H1 (cell line): ENCODE results near the gene SYNDIG1. TPM values are rescaled to one million over a fixed set of nuclear protein-coding genes. Genes with fewer than 3 reads are reported as not detected.

Source experiments
- ATF3 ChIP-seq: IDR thresholded peaks from 2 replicates; pipeline ENCODE4 v1.6.1; 2011; ENCODE audit warnings: low read depth, mild to moderate bottlenecking, low read length; ENCODE audit not compliant: insufficient read depth
- BCL11A ChIP-seq, 2 experiments: IDR thresholded peaks; one replicate each; pipeline ENCODE4 v1.6.1; 2011; ENCODE audit warnings: low read depth in 2 of 2, low read length in 2 of 2, mild to moderate bottlenecking in 2 of 2
- KDM4A ChIP-seq: IDR thresholded peaks from one replicate; pipeline ENCODE4 v1.7.1; 2012; ENCODE audit warnings: low read depth, mild to moderate bottlenecking, moderate library complexity, low read length, inconsistent platforms; ENCODE audit not compliant: severe bottlenecking
- MAFK ChIP-seq: IDR thresholded peaks from 2 replicates; pipeline ENCODE4 v1.6.1; 2012; ENCODE audit warnings: low read depth, mild to moderate bottlenecking, improper control_type of control experiment, low read length
- POU5F1 ChIP-seq: IDR thresholded peaks from 2 replicates; pipeline ENCODE4 v1.6.1; 2011; ENCODE audit warnings: low read depth, mild to moderate bottlenecking, low read length, moderate library complexity
- RNF2 ChIP-seq: fragments of 200-900, 300-1000 bp; sonication (generic); IDR thresholded peaks from 2 replicates; pipeline ENCODE4 v1.7.1; 2016; ENCODE audit warnings: borderline replicate concordance, low read depth, mild to moderate bottlenecking, antibody characterized with exemption, low read length; ENCODE audit not compliant: poor library complexity, severe bottlenecking; ENCODE audit errors: missing control alignments
- USF2 ChIP-seq: IDR thresholded peaks from 2 replicates; pipeline ENCODE4 v1.6.1; 2011; ENCODE audit warnings: low read length, improper control_type of control experiment
- polyA plus RNA-seq, 7 experiments: library from polyadenylated mRNA; depleted of rRNA in 3 of 7; stranded (reverse) in 5 of 7; unstranded in 2 of 7; fragments of >200 nt in 5 of 7; fragments of 200-250 nt in 2 of 7; gene quantifications; 1 replicate in 5 of 7; 2 replicates in 1 of 7; 4 replicates in 1 of 7; pipeline versions ENCODE4 v1.2.1 to v1.2.3, GENCODE V29; 2011 to 2013; ENCODE audit warnings: missing spikeins in 2 of 7, mixed read lengths in 2 of 7
- total RNA-seq: library from RNA; stranded (reverse); fragmentation: NEBNext Ultra II Directional; extraction: Animal tissue kit (Norgen Biotek cat#: 25700); gene quantifications from 2 replicates; pipeline ENCODE4 v1.2.1, GENCODE V29; 2021

The SYNDIG1 gene
- total and polyA plus RNA-seq, 2 of the 8 experiments (the other 6 are each of a cell fraction or from before 2014, with no cell fraction given): 6.5 to 7.8 TPM

- TF ChIP-seq BCL11A (IDR thresholded peaks at IDR 0.05; ENCODE audit: low read depth in 2 of 2, low read length in 2 of 2): no peak
- TF ChIP-seq MAFK: no peak
- TF ChIP-seq ATF3: no peak
- no peak for TF ChIP-seq KDM4A
- TF ChIP-seq USF2: no peak
- TF ChIP-seq POU5F1: no peak
- TF ChIP-seq RNF2: no peak
Measured at GRCh38 chr20:24694727-24695528, 225.5 kb downstream of the SYNDIG1 start (continued).
